Activated T-cell treated with anti-CD3 and anti-CD28 coated beads for 1 hour (primary cell): ENCODE results near the gene RPN2.
"Not testable (repeated sequence)": the region's sequence is repeated elsewhere in the genome, so short reads cannot be mapped to it uniquely, and the experiment has no call there.

Source experiments
- DNase-seq: peaks from one replicate; pipeline ENCODE4 v3.0.0-alpha.2; 2020; ENCODE audit warnings: low read depth

The RPN2 gene

GRCh38 chr20:37178839-37179682 lies at the start of gene RPN2, which contains the start of gene MROH8:
Gene RPN2 (plus strand): TSS chr20:37179330. CDS start chr20:37179357, 27 bp downstream.
Gene MROH8 (minus strand): TSS chr20:37179548.
- peak; percentile 90 for DNase-seq

- no peak for DNase-seq
Measured at GRCh38 chr20:37131486-37131885, 47.6 kb upstream of the RPN2 start.

- DNase-seq = no peak
Measured at GRCh38 chr20:37133952-37134351, 45.2 kb upstream of the RPN2 start.

- no peak for DNase-seq
Measured at GRCh38 chr20:37137547-37137946, 41.6 kb upstream of the RPN2 start.

- DNase-seq = no peak
Measured at GRCh38 chr20:37142708-37143107, 36.4 kb upstream of the RPN2 start.

GRCh38 chr20:37144856-37145404 lies 34.2 kb upstream of the RPN2 start:
- no peak for DNase-seq

- no peak for DNase-seq
Measured at GRCh38 chr20:37147250-37147649, 31.9 kb upstream of the RPN2 start.

GRCh38 chr20:37150864-37151263 lies 28.3 kb upstream of the RPN2 start:
- not testable (repeated sequence) for DNase-seq

GRCh38 chr20:37151529-37151928 lies 27.6 kb upstream of the RPN2 start:
- DNase-seq = no peak

- DNase-seq = no peak
Measured at GRCh38 chr20:37152284-37152683, 26.8 kb upstream of the RPN2 start.

GRCh38 chr20:37154684-37155298 lies 24.3 kb upstream of the RPN2 start:
- no peak for DNase-seq

GRCh38 chr20:37155987-37156386 lies 23.1 kb upstream of the RPN2 start:
- DNase-seq = no peak

- DNase-seq = no peak
Measured at GRCh38 chr20:37158248-37158647, 20.9 kb upstream of the RPN2 start.

GRCh38 chr20:37160683-37161082 lies 18.4 kb upstream of the RPN2 start:
- no peak for DNase-seq

- DNase-seq = no peak
Measured at GRCh38 chr20:37161830-37162549, 17.1 kb upstream of the RPN2 start.

- DNase-seq = no peak
Measured at GRCh38 chr20:37162646-37163045, 16.5 kb upstream of the RPN2 start.

- no peak for DNase-seq
Measured at GRCh38 chr20:37163832-37164554, 15.1 kb upstream of the RPN2 start.

GRCh38 chr20:37165031-37165430 lies 14.1 kb upstream of the RPN2 start:
- no peak for DNase-seq

GRCh38 chr20:37166867-37167266 lies 12.3 kb upstream of the RPN2 start:
- DNase-seq = no peak

- DNase-seq = no peak
Measured at GRCh38 chr20:37172836-37173235, 6.3 kb upstream of the RPN2 start.

GRCh38 chr20:37179683-37180524 lies 774 bp downstream of the RPN2 start:
- DNase-seq = no peak
